IPS-20b (cell line): ENCODE measurements around the gene TMEM9B.

Experiments used
- H3K27ac ChIP-seq: one replicate; pipeline ENCODE4 v1.5.1; 2013; ENCODE audit warnings: low read length
- H3K27me3 ChIP-seq: 2 replicates; pipeline ENCODE4 v1.6.1; 2013; ENCODE audit warnings: mild to moderate bottlenecking, low read length, inconsistent platforms; ENCODE audit not compliant: insufficient read depth
- H3K36me3 ChIP-seq: 2 replicates; pipeline ENCODE4 v1.6.1; 2013; ENCODE audit warnings: low read depth, mild to moderate bottlenecking, inconsistent platforms, low read length, moderate library complexity; ENCODE audit not compliant: insufficient read depth
- H3K4me1 ChIP-seq: 2 replicates; pipeline ENCODE4 v1.6.1; 2013; ENCODE audit warnings: mild to moderate bottlenecking, control low read depth, inconsistent platforms, low read length, moderate library complexity; ENCODE audit not compliant: insufficient read depth
- H3K4me3 ChIP-seq: 2 replicates; pipeline ENCODE4 v1.5.1; 2013; ENCODE audit warnings: mild to moderate bottlenecking, low read length, inconsistent platforms
- H3K9ac ChIP-seq: 2 replicates; pipeline ENCODE4 v1.6.1; 2013; ENCODE audit warnings: low read depth, mild to moderate bottlenecking, inconsistent platforms, low read length, moderate library complexity
- H3K9me3 ChIP-seq: 2 replicates; pipeline ENCODE4 v1.6.1; 2013; ENCODE audit warnings: mild to moderate bottlenecking, low read depth, low read length, inconsistent platforms; ENCODE audit not compliant: insufficient read depth

Gene TMEM9B

GRCh38 chr11:8899119-8899753 is 65.0 kb downstream of the TMEM9B start:
- H3K27ac ChIP-seq = no peak overlapping the region
- H3K27me3 ChIP-seq = no peaks in the 10 kb centered on the region
- no peaks in the 10 kb centered on the region for H3K36me3 ChIP-seq
- no peaks in the 10 kb centered on the region for H3K4me1 ChIP-seq
- H3K9me3 ChIP-seq = peaks cover 10% of the 10 kb centered on the region; the same call in 1 of the 2 replicates
- no peak overlapping the region for H3K9ac ChIP-seq
- H3K4me3 ChIP-seq = no peak overlapping the region
